Measurements from ENCODE around the gene TRPT1.

Gene TRPT1

GRCh38 chr11:64220798-64221197 is 5.2 kb downstream of the TRPT1 start:
- TF ChIP-seq ISL1 (CRISPR knock-in tag; IDR thresholded peaks at IDR 0.05) = no peak
- no peak for TF ChIP-seq OSR1 (CRISPR knock-in tag; IDR thresholded peaks at IDR 0.05)
- no peak for TF ChIP-seq TCF4 (CRISPR knock-in tag; IDR thresholded peaks at IDR 0.05; ENCODE audit: borderline replicate concordance)
- no peak for TF ChIP-seq GLIS3 (CRISPR knock-in tag; IDR thresholded peaks at IDR 0.05)
- TF ChIP-seq ESRRG (CRISPR knock-in tag; IDR thresholded peaks at IDR 0.05) = no peak
- no peak for TF ChIP-seq RARB (CRISPR knock-in tag; IDR thresholded peaks at IDR 0.05)
- TF ChIP-seq, protein P1, sequence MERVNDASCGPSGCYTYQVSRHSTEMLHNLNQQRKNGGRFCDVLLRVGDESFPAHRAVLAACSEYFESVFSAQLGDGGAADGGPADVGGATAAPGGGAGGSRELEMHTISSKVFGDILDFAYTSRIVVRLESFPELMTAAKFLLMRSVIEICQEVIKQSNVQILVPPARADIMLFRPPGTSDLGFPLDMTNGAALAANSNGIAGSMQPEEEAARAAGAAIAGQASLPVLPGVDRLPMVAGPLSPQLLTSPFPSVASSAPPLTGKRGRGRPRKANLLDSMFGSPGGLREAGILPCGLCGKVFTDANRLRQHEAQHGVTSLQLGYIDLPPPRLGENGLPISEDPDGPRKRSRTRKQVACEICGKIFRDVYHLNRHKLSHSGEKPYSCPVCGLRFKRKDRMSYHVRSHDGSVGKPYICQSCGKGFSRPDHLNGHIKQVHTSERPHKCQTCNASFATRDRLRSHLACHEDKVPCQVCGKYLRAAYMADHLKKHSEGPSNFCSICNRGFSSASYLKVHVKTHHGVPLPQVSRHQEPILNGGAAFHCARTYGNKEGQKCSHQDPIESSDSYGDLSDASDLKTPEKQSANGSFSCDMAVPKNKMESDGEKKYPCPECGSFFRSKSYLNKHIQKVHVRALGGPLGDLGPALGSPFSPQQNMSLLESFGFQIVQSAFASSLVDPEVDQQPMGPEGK (CRISPR knock-in tag; IDR thresholded peaks at IDR 0.05; ENCODE audit: borderline replicate concordance) = no peak
- TF ChIP-seq, protein P2, sequence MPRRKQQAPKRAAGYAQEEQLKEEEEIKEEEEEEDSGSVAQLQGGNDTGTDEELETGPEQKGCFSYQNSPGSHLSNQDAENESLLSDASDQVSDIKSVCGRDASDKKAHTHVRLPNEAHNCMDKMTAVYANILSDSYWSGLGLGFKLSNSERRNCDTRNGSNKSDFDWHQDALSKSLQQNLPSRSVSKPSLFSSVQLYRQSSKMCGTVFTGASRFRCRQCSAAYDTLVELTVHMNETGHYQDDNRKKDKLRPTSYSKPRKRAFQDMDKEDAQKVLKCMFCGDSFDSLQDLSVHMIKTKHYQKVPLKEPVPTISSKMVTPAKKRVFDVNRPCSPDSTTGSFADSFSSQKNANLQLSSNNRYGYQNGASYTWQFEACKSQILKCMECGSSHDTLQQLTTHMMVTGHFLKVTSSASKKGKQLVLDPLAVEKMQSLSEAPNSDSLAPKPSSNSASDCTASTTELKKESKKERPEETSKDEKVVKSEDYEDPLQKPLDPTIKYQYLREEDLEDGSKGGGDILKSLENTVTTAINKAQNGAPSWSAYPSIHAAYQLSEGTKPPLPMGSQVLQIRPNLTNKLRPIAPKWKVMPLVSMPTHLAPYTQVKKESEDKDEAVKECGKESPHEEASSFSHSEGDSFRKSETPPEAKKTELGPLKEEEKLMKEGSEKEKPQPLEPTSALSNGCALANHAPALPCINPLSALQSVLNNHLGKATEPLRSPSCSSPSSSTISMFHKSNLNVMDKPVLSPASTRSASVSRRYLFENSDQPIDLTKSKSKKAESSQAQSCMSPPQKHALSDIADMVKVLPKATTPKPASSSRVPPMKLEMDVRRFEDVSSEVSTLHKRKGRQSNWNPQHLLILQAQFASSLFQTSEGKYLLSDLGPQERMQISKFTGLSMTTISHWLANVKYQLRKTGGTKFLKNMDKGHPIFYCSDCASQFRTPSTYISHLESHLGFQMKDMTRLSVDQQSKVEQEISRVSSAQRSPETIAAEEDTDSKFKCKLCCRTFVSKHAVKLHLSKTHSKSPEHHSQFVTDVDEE (CRISPR knock-in tag; IDR thresholded peaks at IDR 0.05) = no peak
- no peak for TF ChIP-seq SNAI2 (CRISPR knock-in tag; IDR thresholded peaks at IDR 0.05)
- TF ChIP-seq CSDC2 (CRISPR knock-in tag; IDR thresholded peaks at IDR 0.05) = no peak
- TF ChIP-seq PPARA (CRISPR knock-in tag; IDR thresholded peaks at IDR 0.05; ENCODE audit: borderline replicate concordance) = no peak
- ATAC-seq = no peak

GRCh38 chr11:64220271-64220670 is 5.7 kb downstream of the TRPT1 start:
- no peak for TF ChIP-seq ZNF70 (CRISPR knock-in tag; IDR thresholded peaks at IDR 0.05)
- no peak for TF ChIP-seq ZC3H10 (CRISPR knock-in tag; IDR thresholded peaks at IDR 0.05)
- TF ChIP-seq ESRRG (CRISPR knock-in tag; IDR thresholded peaks at IDR 0.05) = no peak
- TF ChIP-seq ZFP3 (CRISPR knock-in tag; IDR thresholded peaks at IDR 0.05) = no peak
- no peak for TF ChIP-seq OSR1 (CRISPR knock-in tag; IDR thresholded peaks at IDR 0.05)
- TF ChIP-seq, protein P3, sequence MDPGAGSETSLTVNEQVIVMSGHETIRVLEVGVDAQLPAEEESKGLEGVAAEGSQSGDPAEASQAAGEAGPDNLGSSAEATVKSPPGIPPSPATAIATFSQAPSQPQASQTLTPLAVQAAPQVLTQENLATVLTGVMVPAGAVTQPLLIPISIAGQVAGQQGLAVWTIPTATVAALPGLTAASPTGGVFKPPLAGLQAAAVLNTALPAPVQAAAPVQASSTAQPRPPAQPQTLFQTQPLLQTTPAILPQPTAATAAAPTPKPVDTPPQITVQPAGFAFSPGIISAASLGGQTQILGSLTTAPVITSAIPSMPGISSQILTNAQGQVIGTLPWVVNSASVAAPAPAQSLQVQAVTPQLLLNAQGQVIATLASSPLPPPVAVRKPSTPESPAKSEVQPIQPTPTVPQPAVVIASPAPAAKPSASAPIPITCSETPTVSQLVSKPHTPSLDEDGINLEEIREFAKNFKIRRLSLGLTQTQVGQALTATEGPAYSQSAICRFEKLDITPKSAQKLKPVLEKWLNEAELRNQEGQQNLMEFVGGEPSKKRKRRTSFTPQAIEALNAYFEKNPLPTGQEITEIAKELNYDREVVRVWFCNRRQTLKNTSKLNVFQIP (CRISPR knock-in tag; IDR thresholded peaks at IDR 0.05; ENCODE audit: borderline replicate concordance, low read depth) = no peak
- TF ChIP-seq ZFP30 (CRISPR knock-in tag; IDR thresholded peaks at IDR 0.05) = no peak
- TF ChIP-seq, protein P4, sequence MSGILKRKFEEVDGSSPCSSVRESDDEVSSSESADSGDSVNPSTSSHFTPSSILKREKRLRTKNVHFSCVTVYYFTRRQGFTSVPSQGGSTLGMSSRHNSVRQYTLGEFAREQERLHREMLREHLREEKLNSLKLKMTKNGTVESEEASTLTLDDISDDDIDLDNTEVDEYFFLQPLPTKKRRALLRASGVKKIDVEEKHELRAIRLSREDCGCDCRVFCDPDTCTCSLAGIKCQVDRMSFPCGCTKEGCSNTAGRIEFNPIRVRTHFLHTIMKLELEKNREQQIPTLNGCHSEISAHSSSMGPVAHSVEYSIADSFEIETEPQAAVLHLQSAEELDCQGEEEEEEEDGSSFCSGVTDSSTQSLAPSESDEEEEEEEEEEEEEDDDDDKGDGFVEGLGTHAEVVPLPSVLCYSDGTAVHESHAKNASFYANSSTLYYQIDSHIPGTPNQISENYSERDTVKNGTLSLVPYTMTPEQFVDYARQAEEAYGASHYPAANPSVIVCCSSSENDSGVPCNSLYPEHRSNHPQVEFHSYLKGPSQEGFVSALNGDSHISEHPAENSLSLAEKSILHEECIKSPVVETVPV (CRISPR knock-in tag; IDR thresholded peaks at IDR 0.05) = no peak
- no peak for TF ChIP-seq BACH2 (CRISPR knock-in tag; IDR thresholded peaks at IDR 0.05; ENCODE audit: borderline replicate concordance)
- TF ChIP-seq ZNF8 (CRISPR knock-in tag; IDR thresholded peaks at IDR 0.05) = no peak
- TF ChIP-seq, protein P1 (CRISPR knock-in tag; IDR thresholded peaks at IDR 0.05; ENCODE audit: borderline replicate concordance) = no peak
- no peak for TF ChIP-seq ISL1 (CRISPR knock-in tag; IDR thresholded peaks at IDR 0.05)
- TF ChIP-seq, protein P2 (CRISPR knock-in tag; IDR thresholded peaks at IDR 0.05) = no peak
- no peak for TF ChIP-seq ZNF565 (CRISPR knock-in tag; conservative IDR thresholded peaks at IDR 0.05; ENCODE audit: low read depth)
- no peak for TF ChIP-seq RARB (CRISPR knock-in tag; IDR thresholded peaks at IDR 0.05)
- no peak for TF ChIP-seq CSDC2 (CRISPR knock-in tag; IDR thresholded peaks at IDR 0.05)
- TF ChIP-seq ARNTL (CRISPR knock-in tag; IDR thresholded peaks at IDR 0.05; ENCODE audit: borderline replicate concordance, low read depth) = no peak
- ATAC-seq = peak; percentile 11
